Vagina (tissue), 2 donors: ENCODE measurements around the gene ADAMTS2. TPM values are rescaled to one million over a fixed set of nuclear protein-coding genes. Genes with fewer than 3 reads are reported as not detected.

Source experiments
- DNase-seq, 2 donors: peaks; one replicate each; pipeline ENCODE4 v3.0.0-alpha.2; 2017; ENCODE audit errors: extremely low spot score in 2 of 2
- H3K27ac ChIP-seq: fragments of 200-600 bp; sonication (generic); one replicate; pipeline ENCODE4 v1.5.1; 2019
- H3K27me3 ChIP-seq: fragments of 200-600 bp; sonication (generic); one replicate; pipeline ENCODE4 v1.5.1; 2019
- H3K36me3 ChIP-seq, 2 donors: fragments of 200-600 bp; sonication (generic); one replicate each; pipeline ENCODE4 v1.5.1; 2017 to 2019
- H3K4me1 ChIP-seq: fragments of 200-600 bp; sonication (generic); one replicate; pipeline ENCODE4 v1.5.1; 2019
- H3K4me3 ChIP-seq, 2 donors: fragments of 200-600 bp; sonication (generic); 1 replicate in 1 of 2; 2 replicates in 1 of 2; pipeline ENCODE4 v1.5.1; 2016 to 2019
- H3K9me3 ChIP-seq: fragments of 200-600 bp; sonication (generic); one replicate; pipeline ENCODE4 v1.5.1; 2019
- POLR2A ChIP-seq, 2 donors: fragments of 450-650 bp; IDR thresholded peaks; one replicate each; pipeline ENCODE4 v1.6.1; 2017; ENCODE audit warnings: antibody characterized with exemption in 2 of 2, mild to moderate bottlenecking in 2 of 2, moderate library complexity in 2 of 2
- POLR2AphosphoS5 ChIP-seq, 2 donors: sonication (generic); formaldehyde crosslinking; IDR thresholded peaks; one replicate each; pipeline ENCODE4 v1.9.0; 2017; ENCODE audit warnings: antibody characterized with exemption in 2 of 2, mild to moderate bottlenecking in 2 of 2, low read depth in 1 of 2; ENCODE audit not compliant: insufficient read depth in 1 of 2
- intact Hi-C: fragments of 100-400 bp; cut with DNase I; formaldehyde crosslinking; loops from one replicate; pipeline ENCODE4 v1.15.1; 2023
- total RNA-seq: library from RNA; depleted of rRNA; stranded (reverse); fragments of >200 nt; gene quantifications from one replicate; pipeline ENCODE4 v1.2.3, GENCODE V29; 2016
- TF ChIP-seq, protein P1 (sequence below), 3 experiments: fragments of 450-650 bp in 2 of 3; fragments of 200-600 bp in 1 of 3; sonication (generic) in 1 of 3; IDR thresholded peaks; one replicate each; pipeline ENCODE4 v1.5.1; 2017 to 2019; ENCODE audit warnings: antibody characterized with exemption in 3 of 3, mild to moderate bottlenecking in 2 of 3, moderate library complexity in 2 of 3

The ADAMTS2 gene
- total RNA-seq, 1 donor from 2014 or later: 17.4 TPM

DNA sequence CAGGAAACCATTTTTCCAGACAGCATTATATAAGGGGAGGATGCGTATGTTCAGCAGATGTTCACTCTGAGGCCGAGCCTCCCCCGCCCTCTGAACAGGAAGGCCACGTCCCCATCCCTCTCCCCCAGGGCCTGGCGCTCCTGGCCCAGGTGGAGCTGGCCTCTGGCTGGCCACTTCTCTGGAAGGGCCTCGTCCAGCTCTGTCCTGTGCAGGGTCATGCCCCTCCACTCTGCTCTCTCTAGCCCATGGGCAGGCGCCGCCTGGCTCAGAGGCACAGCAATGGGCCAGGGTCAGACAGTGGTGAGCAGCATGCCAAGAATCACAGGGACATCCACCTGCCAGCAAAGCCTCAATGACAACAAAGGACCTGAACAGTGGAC lies 34.2 kb downstream of the ADAMTS2 start:
- TF ChIP-seq POLR2A (IDR thresholded peaks at IDR 0.05) (no peak), POLR2AphosphoS5 (IDR thresholded peaks at IDR 0.05; ENCODE audit: insufficient read depth in 1 of 2, low read depth in 1 of 2) (no peak)
- TF ChIP-seq, protein P1, sequence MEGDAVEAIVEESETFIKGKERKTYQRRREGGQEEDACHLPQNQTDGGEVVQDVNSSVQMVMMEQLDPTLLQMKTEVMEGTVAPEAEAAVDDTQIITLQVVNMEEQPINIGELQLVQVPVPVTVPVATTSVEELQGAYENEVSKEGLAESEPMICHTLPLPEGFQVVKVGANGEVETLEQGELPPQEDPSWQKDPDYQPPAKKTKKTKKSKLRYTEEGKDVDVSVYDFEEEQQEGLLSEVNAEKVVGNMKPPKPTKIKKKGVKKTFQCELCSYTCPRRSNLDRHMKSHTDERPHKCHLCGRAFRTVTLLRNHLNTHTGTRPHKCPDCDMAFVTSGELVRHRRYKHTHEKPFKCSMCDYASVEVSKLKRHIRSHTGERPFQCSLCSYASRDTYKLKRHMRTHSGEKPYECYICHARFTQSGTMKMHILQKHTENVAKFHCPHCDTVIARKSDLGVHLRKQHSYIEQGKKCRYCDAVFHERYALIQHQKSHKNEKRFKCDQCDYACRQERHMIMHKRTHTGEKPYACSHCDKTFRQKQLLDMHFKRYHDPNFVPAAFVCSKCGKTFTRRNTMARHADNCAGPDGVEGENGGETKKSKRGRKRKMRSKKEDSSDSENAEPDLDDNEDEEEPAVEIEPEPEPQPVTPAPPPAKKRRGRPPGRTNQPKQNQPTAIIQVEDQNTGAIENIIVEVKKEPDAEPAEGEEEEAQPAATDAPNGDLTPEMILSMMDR (IDR thresholded peaks at IDR 0.05): no peak
- intact Hi-C loops: no loop called here

DNA sequence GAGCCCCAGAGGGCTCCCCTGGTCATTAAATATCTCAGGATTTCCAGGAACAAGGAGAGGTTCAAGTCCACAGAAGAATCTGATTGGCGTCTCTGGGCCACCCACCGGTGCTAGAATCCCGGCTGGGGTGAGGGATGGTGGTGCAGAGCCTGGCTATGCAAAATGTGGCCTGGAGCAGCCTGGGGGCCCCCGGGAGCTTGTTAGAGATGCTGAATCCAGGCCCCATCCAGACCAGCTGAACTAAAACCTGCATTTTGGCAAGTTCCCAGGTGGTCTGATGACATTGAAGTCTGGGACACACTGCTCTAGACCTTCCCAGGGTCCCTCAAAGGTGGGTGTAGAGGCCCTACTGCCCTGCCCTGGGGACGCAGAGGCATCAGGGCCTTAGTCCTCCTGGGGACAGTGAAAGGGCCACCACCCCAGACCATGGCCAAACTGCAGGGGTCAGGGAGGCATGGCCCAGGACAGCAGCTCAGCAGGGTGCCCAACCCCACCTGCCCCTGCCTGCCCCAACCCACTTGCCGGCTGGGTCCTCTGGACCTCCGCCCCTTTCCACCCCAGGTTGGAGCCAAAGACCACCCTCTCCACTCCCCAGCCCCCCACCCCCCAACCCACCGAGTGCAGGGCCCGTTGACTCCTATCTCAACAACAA lies 34.7 kb downstream of the ADAMTS2 start:
- no peaks in the 10 kb centered on the region for H3K9me3 ChIP-seq
- peak overlapping the region; percentile 12 for H3K27ac ChIP-seq
- DNase-seq: no peak
- H3K4me1 ChIP-seq: peaks cover 28% of the 10 kb centered on the region
- no peaks in the 10 kb centered on the region for H3K27me3 ChIP-seq
- no peaks in the 10 kb centered on the region for H3K36me3 ChIP-seq
- intact Hi-C loops: no loop called here
- no peak overlapping the region for H3K4me3 ChIP-seq
- TF ChIP-seq, protein P1 (IDR thresholded peaks at IDR 0.05): no peak
- TF ChIP-seq POLR2AphosphoS5 (IDR thresholded peaks at IDR 0.05; ENCODE audit: insufficient read depth in 1 of 2, low read depth in 1 of 2) (no peak), POLR2A (IDR thresholded peaks at IDR 0.05) (no peak)

More for the DNA sequence above, 34.2 kb downstream of the ADAMTS2 start:
- Histone ChIP-seq H3K4me3 (no peak overlapping the region), H3K27me3 (no peaks in the 10 kb centered on the region), H3K4me1 (peaks cover 28% of the 10 kb centered on the region), H3K27ac (peak overlapping the region; percentile 12), H3K9me3 (no peaks in the 10 kb centered on the region), H3K36me3 (no peaks in the 10 kb centered on the region)
- no peak for DNase-seq

DNA sequence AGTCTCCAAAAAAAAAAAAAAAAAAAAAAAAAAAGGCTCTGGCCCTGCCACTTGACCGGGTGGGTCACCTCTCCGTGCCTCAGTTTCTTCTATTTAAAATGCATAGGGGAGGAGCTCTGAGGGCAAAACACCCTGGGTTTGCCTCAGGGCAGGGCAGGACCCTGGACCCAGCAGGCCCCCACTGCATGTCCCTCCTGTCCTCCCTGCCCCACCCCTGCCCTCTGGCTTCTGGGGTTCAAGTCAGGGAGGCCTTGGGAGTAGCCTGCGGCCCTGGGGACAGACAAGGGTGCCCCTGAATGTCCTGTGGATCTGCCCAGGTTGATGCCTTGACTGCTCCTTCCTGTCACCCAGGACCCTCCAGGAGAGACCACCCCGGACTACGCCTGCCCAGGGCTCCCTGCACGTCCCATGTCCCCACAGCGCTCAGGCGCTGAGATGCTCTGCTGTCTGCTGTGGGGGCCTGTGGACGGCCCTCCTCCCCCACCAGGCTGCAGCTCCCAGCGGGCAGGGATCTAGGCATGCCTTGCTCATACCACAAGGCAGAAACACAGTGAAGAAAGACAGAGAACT lies 35.4 kb downstream of the ADAMTS2 start:
- H3K4me3 ChIP-seq: no peak overlapping the region
- no peaks in the 10 kb centered on the region for H3K9me3 ChIP-seq
- intact Hi-C loops: no loop called here
- TF ChIP-seq POLR2A (IDR thresholded peaks at IDR 0.05) (no peak), POLR2AphosphoS5 (IDR thresholded peaks at IDR 0.05; ENCODE audit: insufficient read depth in 1 of 2, low read depth in 1 of 2) (no peak)
- TF ChIP-seq, protein P1 (IDR thresholded peaks at IDR 0.05): no peak
- peaks cover 20% of the 10 kb centered on the region for H3K4me1 ChIP-seq
- H3K27me3 ChIP-seq: no peaks in the 10 kb centered on the region
- peak overlapping the region; percentile 12 for H3K27ac ChIP-seq
- no peaks in the 10 kb centered on the region for H3K36me3 ChIP-seq
- DNase-seq: no peak

DNA sequence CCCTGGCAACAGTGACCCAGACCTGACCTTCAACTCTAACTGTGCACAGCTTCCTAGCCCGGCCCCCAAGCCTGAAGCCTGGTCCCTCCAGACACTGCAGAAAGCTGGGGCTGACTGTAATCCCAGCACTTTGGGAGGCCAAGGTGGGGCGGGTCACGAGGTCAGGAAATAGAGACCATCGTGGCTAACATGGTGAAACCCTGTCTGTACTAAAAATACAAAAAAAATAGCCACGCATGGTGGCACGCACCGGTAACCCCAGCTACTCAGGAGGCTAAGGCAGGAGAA lies 35.9 kb downstream of the ADAMTS2 start:
- TF ChIP-seq POLR2A (IDR thresholded peaks at IDR 0.05): no peak
- TF ChIP-seq POLR2AphosphoS5 (IDR thresholded peaks at IDR 0.05; ENCODE audit: insufficient read depth in 1 of 2, low read depth in 1 of 2): no peak
- TF ChIP-seq, protein P1 (IDR thresholded peaks at IDR 0.05): no peak
- H3K4me1 ChIP-seq: peaks cover 15% of the 10 kb centered on the region
- intact Hi-C loops: no loop called here
- H3K36me3 ChIP-seq: no peaks in the 10 kb centered on the region
- no peak for DNase-seq
- no peak overlapping the region for H3K27ac ChIP-seq
- H3K9me3 ChIP-seq: no peaks in the 10 kb centered on the region
- H3K4me3 ChIP-seq: no peak overlapping the region
- no peaks in the 10 kb centered on the region for H3K27me3 ChIP-seq
